Measurements from ENCODE around the gene MAST4.
A peak's percentile ranks its signal among the peaks of the same experiment; 100 is the strongest.

Gene MAST4

GRCh38 chr5:66969484-66969883 is 373.3 kb downstream of the MAST4 start:
- no peak for DNase-seq

- no peak for DNase-seq
Observed at GRCh38 chr5:66969963-66970362, 373.8 kb downstream of the MAST4 start.

GRCh38 chr5:66972004-66972403 is 375.8 kb downstream of the MAST4 start:
- DNase-seq: no peak

GRCh38 chr5:66974256-66974655 is 378.1 kb downstream of the MAST4 start:
- no peak for DNase-seq

- DNase-seq: no peak
Observed at GRCh38 chr5:66976108-66976507, 379.9 kb downstream of the MAST4 start.

GRCh38 chr5:66979738-66980137 is 383.5 kb downstream of the MAST4 start:
- no peak for DNase-seq

- no peak for DNase-seq
Observed at GRCh38 chr5:66981266-66982055, 385.3 kb downstream of the MAST4 start.

GRCh38 chr5:66982056-66982387 is 385.8 kb downstream of the MAST4 start:
- no peak for DNase-seq

GRCh38 chr5:66982470-66982869 is 386.3 kb downstream of the MAST4 start:
- no peak for DNase-seq

GRCh38 chr5:66985417-66985816 is 389.2 kb downstream of the MAST4 start:
- DNase-seq: no peak

- DNase-seq: no peak
Observed at GRCh38 chr5:66986009-66986408, 389.8 kb downstream of the MAST4 start.

- no peak for DNase-seq
Observed at GRCh38 chr5:66986534-66986933, 390.3 kb downstream of the MAST4 start.

GRCh38 chr5:66987126-66987525 is 390.9 kb downstream of the MAST4 start:
- DNase-seq: no peak

- no peak for DNase-seq
Observed at GRCh38 chr5:66987540-66987939, 391.3 kb downstream of the MAST4 start.

GRCh38 chr5:66987949-66988838 is 392.0 kb downstream of the MAST4 start:
- DNase-seq: peak; percentile 9 to 27

GRCh38 chr5:66989286-66989685 is 393.1 kb downstream of the MAST4 start:
- DNase-seq: no peak

- DNase-seq: no peak
Observed at GRCh38 chr5:66989781-66990180, 393.6 kb downstream of the MAST4 start.

GRCh38 chr5:66991746-66992145 is 395.6 kb downstream of the MAST4 start:
- no peak for DNase-seq

- DNase-seq: no peak
Observed at GRCh38 chr5:66992547-66992946, 396.4 kb downstream of the MAST4 start.

- DNase-seq: no peak
Observed at GRCh38 chr5:66993448-66993847, 397.3 kb downstream of the MAST4 start.

GRCh38 chr5:66993882-66994281 is 397.7 kb downstream of the MAST4 start:
- DNase-seq: no peak

- DNase-seq: no peak
Observed at GRCh38 chr5:66994790-66995189, 398.6 kb downstream of the MAST4 start.

- no peak for DNase-seq
Observed at GRCh38 chr5:67000794-67001475, 404.7 kb downstream of the MAST4 start.

All from NCI-H2081 (cell line).